ENCODE data around the gene MCFD2.
"Not testable (repeated sequence)": the region's sequence is repeated elsewhere in the genome, so short reads cannot be mapped to it uniquely, and the experiment has no call there.

MCFD2 gene

GRCh38 chr2:46900381-46900780 is 15.2 kb downstream of the MCFD2 start:
- no peak for DNase-seq

- no peak for DNase-seq
These were observed 16.6 kb downstream of the MCFD2 start for GRCh38 chr2:46899053-46899452.

DNA sequence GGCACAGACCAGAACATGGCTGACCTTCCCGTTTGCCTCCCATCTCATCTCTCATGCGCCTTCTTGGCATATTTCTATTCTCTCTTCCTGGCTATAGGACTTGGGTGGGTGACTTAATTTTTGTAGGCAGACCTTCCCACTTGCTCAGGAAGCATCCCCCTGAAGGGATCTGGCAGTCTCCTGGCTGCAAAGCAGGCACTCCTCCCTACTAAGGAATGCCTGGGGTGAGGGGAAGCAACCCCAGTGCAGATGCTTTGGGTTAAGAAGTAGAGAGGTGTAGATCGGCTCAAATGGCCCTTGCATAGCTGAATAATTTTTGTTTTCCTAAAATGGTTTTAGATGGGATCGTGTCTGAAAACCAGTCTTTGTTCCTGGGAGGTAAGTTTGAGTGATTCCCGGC is 17.6 kb downstream of the MCFD2 start:
- no peak for DNase-seq

DNA sequence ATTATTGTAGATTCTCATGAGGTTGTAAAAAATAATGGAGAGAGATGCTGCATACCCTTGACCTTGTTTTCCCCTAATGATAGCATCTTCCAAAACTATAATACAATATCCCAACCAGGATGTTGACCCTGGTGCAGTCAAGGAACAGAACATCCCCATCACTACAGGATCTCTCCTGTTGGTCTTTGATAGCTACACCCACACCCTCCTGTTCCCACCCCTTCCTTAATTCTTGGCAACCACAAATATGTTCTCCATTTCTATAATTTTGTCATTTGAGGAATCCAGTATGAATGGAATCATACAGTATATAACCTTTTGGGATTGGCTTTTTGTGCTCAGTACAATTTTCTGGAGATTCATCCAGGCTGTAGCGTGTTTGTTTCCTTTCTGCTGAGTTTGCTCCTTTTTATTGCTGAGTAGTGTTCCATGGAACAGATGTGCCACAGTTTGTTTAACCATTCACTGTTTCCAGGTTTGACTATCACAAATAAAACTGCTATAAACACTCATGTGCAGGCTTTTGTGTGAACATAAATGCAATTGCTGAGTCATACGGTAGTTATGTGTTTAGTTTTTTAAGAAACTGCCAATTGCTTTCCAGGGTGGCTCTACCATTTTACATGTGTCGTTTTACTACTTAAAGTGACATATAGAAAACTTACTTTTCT is 22.2 kb downstream of the MCFD2 start:
- DNase-seq: no peak

- DNase-seq: no peak
These were observed 23.6 kb downstream of the MCFD2 start for GRCh38 chr2:46891956-46892553.

- no peak for DNase-seq
These were observed 27.1 kb downstream of the MCFD2 start for GRCh38 chr2:46888421-46888952.

DNA sequence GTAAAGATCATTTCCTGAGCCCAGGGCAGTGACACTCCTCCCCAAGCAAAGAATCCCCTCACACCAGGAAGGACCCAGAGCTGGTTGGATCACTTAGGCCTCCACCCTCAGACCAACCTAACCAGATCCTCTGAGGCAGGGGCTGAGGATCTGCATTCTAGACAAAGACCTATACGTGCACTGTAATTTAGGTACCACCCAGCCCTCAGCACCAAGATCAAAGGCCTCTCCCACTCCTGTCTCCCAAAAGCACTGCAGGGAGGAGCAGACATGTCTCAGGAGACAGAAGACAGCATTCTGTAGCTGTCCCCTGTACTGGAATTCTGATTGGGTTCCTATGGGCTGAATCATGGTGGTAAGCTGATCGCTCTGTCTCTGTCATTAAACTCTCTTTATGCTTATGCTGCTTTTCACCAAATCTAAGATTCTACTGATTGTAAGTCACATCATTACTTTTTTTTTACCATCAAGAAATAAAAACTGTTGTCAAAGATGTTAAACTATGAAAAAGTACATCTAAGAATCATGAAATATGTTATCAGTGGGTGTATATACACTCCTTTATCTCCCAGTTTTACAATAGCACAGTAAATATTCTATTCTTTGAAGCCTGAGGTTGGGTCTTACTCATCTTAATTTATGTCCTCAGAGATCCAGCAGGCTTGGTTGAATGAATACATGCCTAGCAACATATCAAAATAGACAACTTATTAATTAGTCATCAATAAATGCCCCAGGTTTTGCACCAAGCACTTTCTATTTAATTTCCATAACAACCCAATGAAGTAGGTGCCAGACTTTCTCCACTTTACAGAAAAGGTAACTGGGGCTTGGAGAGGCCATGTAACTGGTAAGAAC is 28.3 kb downstream of the MCFD2 start:
- no peak for DNase-seq

DNA sequence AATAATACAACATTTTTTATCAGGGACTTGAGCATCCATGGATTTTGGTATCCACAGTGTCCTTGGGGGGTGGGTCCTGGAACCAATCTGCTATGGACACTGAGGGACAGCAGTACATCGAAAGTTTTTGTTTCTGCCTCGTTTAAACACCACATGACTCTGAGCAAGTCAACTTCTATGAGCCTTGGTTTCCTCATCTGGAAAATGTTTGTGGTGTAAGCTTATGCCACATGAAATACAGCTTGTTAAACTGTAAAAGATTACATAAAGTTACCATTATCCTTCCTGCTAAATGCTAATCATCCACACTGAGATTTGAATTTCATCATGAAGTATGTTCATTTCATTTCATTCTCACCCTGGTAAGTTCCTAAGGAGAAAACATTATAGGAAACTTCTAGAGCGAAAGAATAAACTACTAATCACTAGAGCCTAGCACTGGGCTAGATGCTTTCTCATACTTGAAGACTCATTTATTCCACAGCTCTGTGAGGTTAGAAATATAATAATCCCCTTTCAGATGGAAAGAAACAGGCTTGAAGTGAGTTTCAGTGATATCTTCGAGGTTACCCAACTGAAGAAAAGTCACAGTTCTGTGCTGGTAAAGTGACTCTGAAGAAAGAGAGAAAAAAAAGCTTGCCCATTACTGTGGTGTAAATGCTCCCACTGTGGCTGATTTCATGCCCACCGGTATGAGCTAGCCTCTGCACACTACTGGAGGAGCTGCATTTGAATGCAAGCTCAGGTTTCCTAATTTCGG is 29.2 kb downstream of the MCFD2 start:
- DNase-seq: no peak

GRCh38 chr2:46885376-46885775 is 30.2 kb downstream of the MCFD2 start:
- DNase-seq: no peak

GRCh38 chr2:46879511-46879910 is 36.1 kb downstream of the MCFD2 start:
- no peak for DNase-seq

- DNase-seq: no peak
These were observed 36.7 kb downstream of the MCFD2 start for GRCh38 chr2:46878886-46879285.

- DNase-seq: no peak
These were observed 37.2 kb downstream of the MCFD2 start for GRCh38 chr2:46878240-46878877.

- no peak for DNase-seq
These were observed 37.9 kb downstream of the MCFD2 start for GRCh38 chr2:46877619-46878113.

GRCh38 chr2:46876741-46877384 is 38.7 kb downstream of the MCFD2 start:
- DNase-seq: no peak

DNA sequence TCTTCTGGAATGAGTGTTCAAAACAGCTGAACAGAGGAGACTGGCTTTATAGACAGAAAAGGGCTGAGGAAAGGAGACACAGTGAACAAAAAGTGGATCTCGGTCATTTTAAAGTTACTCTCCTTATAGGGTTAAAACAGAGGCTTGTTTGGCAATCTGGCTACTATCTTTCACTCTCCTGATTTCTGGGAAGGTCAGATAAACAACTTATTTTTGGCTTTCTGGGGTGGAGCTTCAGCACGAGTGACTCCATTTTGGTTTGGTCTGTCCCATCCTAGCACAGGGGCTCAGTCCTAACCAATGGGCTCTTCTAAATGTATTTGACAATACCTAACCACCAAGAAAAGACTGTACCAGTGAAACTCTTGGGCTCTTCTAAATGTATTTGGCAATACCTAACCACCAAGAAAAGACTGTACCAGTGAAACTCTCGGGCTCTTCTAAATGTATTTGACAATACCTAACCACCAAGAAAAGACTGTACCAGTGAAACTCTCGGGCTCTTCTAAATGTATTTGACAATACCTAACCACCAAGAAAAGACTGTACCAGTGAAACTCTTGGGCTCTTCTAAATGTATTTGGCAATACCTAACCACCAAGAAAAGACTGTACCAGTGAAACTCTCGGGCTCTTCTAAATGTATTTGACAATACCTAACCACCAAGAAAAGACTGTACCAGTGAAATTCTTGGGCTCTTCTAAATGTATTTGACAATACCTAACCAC is 39.5 kb downstream of the MCFD2 start:
- not testable (repeated sequence) for DNase-seq

DNA sequence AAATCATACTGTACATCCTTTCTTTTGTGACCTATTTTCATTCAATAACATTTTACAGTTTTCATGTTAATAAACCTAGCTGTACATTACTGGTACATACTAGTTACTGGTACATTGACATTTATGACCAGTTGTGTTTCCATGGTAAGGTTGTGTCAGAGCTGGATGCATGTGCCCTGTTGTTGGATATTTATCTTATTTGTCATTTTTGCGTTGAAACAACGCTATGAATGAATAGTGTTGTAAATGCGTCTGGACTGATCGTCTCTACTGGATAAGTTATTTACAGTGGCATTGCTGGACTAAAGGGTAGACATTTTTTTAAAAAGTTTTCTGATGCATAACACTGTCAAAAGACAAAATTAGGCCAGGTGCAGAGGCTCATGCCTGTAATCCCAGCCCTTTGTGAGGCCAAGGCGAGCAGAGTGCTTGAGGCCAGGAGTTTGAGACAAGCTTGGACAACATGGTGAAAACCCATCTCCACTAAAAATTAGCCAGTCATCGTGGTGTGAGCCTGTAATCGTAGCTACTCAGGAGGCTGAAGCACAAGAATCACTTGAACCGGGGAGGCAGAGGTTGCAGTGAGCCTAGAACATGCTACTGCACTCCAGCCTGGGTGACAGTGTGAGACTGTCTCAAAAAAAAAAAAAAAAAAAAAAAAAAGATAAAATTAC is 40.2 kb downstream of the MCFD2 start:
- DNase-seq: no peak

GRCh38 chr2:46874236-46874929 is 41.2 kb downstream of the MCFD2 start:
- no peak for DNase-seq

- peak; percentile 7 for DNase-seq
These were observed 42.0 kb downstream of the MCFD2 start for GRCh38 chr2:46873604-46874068.

DNA sequence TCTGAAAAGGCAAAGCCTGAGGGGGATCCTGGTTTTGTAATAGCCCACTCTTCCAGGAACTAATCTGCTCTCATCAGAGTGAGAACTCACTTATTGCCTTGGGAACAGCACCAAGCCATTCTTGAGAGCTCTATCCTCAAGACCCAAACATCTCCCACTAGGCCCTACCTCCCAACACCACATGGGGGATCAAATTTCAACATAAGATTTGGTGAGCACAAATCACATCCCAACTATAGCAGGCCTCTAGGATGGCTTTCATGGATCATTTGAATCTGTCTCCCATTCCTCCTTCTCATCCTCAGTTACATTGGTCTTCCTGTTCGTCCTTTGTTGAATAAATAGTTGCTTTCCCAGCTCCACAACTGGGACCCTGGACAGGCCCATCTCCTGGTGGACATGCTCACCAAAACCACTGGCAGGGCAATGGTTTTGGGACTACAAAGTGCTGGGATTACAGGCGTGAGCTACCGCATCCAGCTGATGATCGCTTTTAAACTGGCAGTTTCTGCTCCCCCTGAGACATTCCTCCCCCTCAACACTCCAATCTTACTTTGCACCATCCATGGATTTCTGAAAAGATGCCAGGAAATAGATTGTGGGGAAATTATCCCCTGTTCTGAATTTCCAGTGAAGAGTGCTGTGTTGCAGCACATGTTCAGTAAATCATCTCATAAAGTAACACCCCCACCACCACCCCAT is 42.6 kb downstream of the MCFD2 start:
- DNase-seq: no peak

Data from stimulated activated CD4-positive, alpha-beta T cell treated with anti-CD3 and anti-CD28 coated beads, Interleukin-12 subunit alpha, Interleukin-12 subunit beta, amount 100 ng/mL, for 4 hours (primary cell).